HG03045 (cell line): Measurements from ENCODE around the gene AAR2.

Source experiments
- ATAC-seq: cut with Tn5 transposase; IDR thresholded peaks from one replicate; pipeline ENCODE4 v1.9.1; 2021; ENCODE audit warnings: mild to moderate bottlenecking, moderate library complexity; ENCODE audit not compliant: unreplicated experiment

AAR2 gene

GRCh38 chr20:36259177-36260061 is 23.1 kb downstream of the AAR2 start:
- ATAC-seq, result no peak

GRCh38 chr20:36260316-36260715 is 24.0 kb downstream of the AAR2 start:
- ATAC-seq, result no peak

DNA sequence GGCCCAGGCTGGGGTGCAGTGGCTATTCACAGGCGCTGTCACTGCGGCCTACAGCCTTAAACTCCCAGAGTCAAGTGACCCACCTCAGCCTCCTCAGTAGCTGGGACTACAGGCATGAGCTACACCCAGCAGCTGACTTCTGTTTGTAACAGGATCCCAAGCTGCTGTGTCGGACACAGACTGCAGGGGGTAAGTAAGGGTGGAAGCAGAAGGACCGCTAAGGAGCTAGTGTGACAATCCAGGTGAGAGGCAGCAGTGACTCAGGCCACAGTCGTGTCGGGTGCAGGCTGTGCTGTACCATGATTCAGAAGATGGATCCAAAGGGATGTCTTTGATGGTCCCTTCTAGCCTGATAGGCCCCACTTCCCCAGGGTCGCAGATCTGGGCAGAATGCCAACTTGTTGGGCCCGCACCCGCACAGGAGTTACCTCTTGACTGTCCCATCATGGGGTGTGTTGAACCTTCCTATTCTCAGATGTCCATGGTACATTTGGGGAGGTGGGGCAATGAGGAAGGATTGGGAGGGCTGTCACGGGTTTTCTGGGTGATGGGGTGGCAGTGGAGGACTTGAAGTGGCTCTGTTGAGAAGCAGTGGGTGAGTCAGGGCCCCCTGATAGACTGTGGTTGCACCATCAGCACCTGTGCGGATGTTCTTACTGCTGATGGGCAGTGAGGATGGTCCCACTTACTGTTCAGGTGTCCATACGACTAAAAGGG is 25.3 kb downstream of the AAR2 start:
- ATAC-seq, result no peak

- no peak for ATAC-seq
These were observed 26.2 kb downstream of the AAR2 start for GRCh38 chr20:36262440-36262839.

DNA sequence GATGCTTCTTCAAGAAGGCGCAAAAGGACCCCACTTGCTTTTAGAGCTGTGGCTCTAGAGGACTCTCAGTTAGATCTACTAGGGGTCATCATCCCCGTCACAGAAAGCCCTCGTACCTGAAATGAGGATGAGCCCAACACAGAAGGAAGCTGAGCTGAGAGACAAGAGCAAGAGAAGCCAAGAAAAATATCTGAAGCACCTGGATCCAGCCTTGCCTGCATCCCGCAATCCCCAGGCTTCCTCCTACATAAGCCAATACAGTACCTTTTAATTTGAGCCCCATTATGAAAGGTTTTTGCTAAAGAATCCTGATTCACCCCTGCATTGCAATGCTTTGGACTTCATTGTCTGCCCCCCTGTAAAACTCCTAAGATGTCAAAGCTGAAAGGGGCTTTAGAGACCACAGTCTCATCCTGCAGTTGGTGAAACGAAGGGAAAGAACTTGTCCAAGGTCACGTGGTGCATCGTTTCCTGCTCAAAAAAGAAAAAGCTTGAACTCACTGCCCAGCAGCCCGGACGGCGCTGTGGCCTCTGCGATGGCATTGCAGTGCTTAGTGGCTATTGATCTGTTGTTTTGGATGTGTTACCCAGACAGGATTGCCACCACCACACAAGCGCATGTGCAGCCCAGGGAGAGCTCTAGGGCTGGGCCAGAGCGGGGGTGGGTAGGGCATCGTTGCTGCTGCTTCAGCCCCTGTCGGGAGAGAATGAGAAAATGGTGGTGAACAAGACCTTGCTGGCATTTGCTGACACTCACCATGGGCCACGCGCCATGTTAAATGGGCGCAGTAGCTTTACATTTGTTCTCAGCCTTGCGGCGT is 28.4 kb downstream of the AAR2 start:
- ATAC-seq, result no peak

DNA sequence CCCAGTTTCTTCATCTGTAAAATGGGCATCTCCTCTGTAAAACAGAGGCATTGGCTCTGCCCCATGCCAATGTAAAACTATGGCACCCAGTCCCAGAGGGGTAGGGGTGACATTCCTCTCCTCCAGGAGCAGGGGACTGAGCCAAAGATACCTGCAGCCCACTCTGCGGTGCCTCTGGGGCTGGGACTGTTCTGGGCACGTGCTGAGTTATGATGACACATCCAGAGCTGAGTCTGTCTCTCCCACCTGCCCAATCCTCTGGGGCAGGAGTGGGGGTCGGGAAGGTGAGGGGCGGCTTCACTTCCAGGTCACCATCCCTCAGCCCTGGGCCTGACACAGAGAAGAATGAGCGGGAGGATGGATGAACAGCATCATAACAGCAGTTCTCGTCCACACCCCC is 29.9 kb downstream of the AAR2 start:
- no peak for ATAC-seq

- no peak for ATAC-seq
These were observed 31.5 kb downstream of the AAR2 start for GRCh38 chr20:36267605-36268381.

GRCh38 chr20:36268440-36269342 is 32.4 kb downstream of the AAR2 start:
- ATAC-seq, result no peak

DNA sequence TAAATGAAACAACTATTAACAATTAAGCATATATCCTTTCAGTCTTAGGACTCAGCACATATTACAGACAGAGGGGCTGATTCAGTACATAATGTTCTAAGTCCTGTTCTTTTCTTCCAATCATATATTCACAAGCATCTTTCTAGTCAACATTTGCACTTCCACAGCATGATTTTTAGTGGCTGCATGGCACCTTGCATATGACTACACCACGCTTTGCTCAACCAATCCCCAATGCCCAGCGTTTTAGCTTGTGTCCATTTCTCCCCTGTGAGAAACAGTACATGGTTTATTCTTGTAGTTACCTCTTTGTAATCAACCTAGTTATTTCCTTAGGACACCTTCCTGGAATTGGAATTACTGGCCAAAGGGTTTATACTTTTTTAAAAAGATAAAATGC is 33.2 kb downstream of the AAR2 start:
- ATAC-seq, result no peak

GRCh38 chr20:36270744-36271638 is 34.7 kb downstream of the AAR2 start:
- ATAC-seq, result no peak

DNA sequence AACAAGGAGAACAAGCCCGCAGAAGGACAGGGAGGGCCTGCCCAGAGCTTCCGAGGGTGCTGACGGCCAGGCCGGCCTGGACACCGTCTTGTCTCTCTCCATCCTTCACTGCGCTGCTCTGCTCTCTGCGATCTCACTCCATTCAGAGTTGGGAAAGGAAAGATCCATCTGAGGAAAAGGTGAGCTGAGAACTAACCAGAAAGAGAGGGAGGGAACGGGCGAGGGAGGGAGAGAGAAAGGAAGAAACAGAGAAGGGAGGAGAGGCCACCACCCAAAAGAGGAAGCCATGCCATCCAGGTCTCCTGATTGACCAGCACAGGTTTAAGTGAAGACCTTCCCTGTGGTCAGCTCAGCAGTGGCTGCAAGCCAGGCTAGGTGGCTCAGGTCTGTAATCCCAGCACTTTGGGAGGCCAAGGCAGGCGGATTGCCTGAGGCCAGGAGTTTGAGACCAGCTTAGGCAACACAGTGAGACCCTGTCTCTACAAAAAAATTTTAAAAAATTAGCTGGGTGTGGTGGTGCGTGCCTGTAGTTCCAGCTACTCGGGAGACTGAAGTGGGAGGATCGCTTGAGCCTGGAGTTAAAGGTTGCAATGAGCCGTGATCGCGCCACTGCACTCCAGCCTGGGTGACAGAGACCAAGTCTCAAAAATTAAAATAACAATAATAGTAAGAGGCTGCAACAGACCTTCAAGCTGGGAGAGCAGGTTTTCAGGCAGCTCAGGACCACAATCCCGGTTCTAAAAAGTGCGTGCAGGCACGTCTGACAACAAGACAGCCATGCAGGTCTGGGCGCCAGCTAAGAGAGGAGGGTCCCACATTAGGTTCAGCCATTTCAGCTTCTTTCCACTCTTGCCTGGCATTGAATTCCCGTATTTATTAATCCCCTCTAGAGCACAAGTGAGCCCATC is 35.6 kb downstream of the AAR2 start:
- ATAC-seq, result no peak

DNA sequence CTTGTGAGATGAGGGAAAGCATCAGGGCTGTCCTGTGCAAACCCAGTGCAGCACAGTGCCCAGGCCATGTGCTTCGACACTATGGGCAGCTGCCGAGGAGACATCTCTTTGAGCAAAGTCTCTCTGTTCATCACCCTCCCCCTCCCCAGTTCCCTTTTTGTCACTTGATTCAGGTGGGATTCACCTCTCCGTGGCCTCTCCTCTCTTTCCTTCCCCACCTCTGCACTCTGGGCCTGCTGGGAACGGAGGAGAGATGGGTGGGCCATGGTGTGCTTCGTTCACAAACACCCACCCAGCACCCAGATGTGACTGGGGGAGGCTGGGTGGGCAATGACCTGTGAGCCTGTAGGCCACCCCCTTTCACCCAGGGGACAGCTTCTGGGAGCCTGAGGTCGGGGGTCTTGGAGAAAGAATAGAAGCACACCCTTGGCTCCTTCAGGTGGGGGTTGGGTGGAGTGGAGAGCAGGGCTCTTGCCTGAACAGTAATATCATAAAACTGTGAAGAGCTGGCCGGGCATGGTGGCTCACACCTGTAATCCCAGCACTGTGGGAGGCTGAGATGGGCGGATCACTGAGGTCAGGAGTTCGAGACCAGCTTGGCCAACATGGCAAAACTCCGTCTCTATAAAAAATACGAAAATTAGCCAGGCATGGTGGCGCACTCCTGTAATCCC is 36.4 kb downstream of the AAR2 start:
- ATAC-seq, result no peak

DNA sequence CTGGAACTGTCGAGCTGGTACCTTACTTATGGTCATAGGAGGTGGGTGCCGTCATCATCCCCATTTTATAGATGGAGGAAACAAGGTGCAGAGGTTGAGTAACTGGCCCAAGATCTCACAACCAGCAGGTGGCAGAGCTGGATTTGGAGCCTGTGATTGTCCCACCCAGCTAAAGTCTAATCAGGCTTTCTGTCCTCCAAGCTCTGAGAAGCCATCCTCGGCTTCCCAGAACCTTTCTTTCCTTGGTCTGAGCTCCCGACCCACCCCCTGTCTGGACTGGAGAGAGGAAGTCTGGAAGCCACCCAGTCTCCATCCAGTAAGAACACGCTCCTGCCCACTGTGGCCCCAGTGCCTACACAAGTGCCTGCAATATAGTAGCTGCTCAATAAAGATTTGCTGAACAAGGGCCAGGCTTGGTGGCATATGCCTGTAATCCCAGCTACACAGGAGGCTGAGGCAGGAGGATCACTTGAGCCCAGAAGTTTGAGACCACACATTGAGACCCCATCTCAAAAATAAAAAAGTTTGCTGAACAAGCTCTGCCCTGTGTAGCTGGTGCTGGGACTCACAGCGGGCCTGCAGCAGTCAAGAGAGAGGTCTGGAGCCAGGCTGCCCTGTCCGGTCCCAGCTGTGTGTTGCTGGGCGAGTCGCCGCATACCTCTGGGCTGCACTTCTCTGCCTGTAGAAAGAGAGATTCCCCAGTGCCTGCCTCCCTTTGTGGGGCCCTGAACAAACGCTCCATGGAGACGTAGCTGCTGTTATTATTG is 37.3 kb downstream of the AAR2 start:
- ATAC-seq, result no peak

- no peak for ATAC-seq
These were observed 38.0 kb downstream of the AAR2 start for GRCh38 chr20:36274181-36274841.

GRCh38 chr20:36275011-36275410 is 38.7 kb downstream of the AAR2 start:
- ATAC-seq, result no peak
